Liver (tissue), 4 donors: ENCODE measurements around the gene GALNT1. TPM values are rescaled to one million over a fixed set of nuclear protein-coding genes. Genes with fewer than 3 reads are reported as not detected.

Source experiments
- polyA plus RNA-seq, 2 donors: library from polyadenylated mRNA; stranded (reverse) in 1 of 2; unstranded in 1 of 2; fragments of 200-250 nt in 1 of 2; fragments of >200 nt in 1 of 2; fragmentation: Nextera tagmentation in 1 of 2; extraction: Ambion mirVana in 1 of 2; gene quantifications; one replicate each; pipeline versions ENCODE4 v1.2.1 to v1.2.3, GENCODE V29; 2013 to 2015
- total RNA-seq, 2 donors: library from RNA; depleted of rRNA; stranded (reverse); fragments of >200 nt; gene quantifications; one replicate each; pipeline ENCODE4 v1.2.3, GENCODE V29; 2014
- donor health status: healthy.
- donor health status: healthy.
- donor health status: healthy.

Gene GALNT1
- total and polyA plus RNA-seq, 4 donors: 13.9 to 42.2 (median 26.5) TPM

Other genes starting within 250 kb of the GALNT1 start
- gene ZNF24, start 237.3 kb upstream of the GALNT1 start, total RNA-seq: 10 to 100 TPM; 28.6 to 30.3 TPM
- gene ZNF24, start 237.3 kb upstream of the GALNT1 start, polyA plus RNA-seq: 10 to 100 TPM in 1 of 2 donors, 1 to 10 TPM in 1; 9.1 to 29.2 TPM
- 1 to 10 TPM; 1.1 to 1.2 TPM for gene ZNF396, start 204.4 kb upstream of the GALNT1 start, total RNA-seq
- gene ZNF396, start 204.4 kb upstream of the GALNT1 start, polyA plus RNA-seq: under 1 TPM; 0.60 to 0.86 TPM
- 10 to 100 TPM in 1 of 2 donors, 1 to 10 TPM in 1; 4.6 to 10.4 TPM for gene INO80C, start 83.8 kb upstream of the GALNT1 start, total RNA-seq
- gene INO80C, start 83.8 kb upstream of the GALNT1 start, polyA plus RNA-seq: 10 to 100 TPM; 10.6 to 13.4 TPM